8988T (cell line): ENCODE measurements around the gene BRD3.
"Not testable (repeated sequence)": the region's sequence is repeated elsewhere in the genome, so short reads cannot be mapped to it uniquely, and the experiment has no call there.

Experiments
- DNase-seq: peaks from one replicate; pipeline ENCODE4 v3.0.0; 2011

BRD3 gene

DNA sequence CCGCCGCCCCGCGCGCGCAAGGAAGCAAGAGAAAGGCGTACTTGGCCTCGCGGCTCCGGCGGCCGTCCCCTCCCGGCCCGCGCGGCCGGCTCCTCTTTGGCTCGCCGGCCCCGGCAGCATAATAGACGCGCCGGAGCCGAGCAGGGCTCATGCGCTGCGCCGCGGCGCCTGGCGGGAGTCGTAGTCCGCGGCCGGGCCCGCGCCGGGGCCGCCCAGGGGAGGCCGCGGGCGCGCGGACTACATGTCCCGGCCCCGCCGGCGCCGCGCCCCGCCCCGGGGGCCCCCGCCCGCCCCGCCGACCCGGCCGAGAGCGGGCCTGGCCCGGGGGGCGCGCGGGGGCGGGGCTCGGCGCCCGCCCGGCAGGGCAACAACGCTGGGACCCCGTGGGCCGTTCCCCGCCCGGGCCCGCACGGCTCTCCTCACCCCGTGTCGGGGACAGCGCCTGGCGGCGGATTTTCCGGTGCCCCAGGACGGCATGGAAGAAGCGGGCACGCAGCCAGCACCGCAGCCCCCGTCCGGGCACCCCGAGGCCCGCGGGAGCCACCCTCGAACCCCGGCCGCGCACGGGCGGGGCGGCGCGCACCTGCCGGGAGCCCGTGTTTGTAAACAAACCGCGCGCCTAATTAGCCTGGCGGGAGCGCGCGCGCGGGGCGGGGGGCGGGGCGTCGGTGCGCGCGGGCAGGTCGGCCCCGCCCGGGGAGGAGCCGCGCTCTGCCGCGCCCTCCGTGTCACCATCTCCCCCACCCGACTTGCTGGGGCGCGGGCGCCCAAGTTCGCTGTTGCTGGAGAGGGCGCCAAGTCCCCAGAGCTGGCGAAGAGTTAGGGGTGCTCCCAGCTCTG lies at the start of gene BRD3:
Gene BRD3 (minus strand): TSS at position 123 of the 840 bp plus-strand sequence. CDS start 14,549 bp downstream, outside the sequence.
- DNase-seq, result peak; percentile 99

DNA sequence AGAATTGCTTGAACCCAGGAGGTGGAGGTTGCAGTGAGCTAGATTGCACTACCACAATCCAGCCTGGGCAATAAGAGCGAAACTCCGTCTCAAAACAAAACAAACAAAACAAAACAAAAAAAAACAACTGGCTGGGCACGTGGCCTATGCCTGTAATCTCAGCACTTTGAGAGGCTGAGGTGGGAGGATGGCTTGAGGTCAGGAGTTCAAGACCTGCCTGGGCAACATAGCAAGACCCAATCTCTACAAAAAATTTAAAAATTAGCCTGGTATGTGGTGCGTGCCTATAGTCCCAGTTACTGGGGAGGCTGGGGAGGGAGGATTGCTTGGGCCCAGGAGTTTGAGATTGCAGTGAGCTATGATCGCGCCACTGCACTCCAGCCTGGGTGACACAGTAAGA lies 44.7 kb upstream of the BRD3 start:
- no peak for DNase-seq

DNA sequence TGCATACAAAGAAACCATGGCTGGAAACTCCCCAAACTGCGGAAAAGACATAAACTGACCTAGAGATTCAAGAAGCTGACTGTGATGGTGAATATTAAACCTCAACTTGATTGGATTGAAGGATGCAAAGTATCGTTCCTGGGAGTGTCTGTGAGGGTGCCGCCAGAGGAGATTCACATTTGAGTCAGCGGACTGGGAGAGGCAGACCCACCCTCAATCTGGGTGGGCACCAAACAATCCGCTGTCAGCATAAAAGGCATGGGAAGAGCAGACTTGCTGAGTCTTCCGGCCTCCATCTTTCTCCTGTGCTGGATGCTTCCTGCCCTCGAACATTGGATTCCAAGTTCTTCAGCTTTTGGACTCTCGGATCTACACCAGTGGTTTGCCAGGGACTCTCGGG lies 43.2 kb upstream of the BRD3 start:
- DNase-seq, result no peak

DNA sequence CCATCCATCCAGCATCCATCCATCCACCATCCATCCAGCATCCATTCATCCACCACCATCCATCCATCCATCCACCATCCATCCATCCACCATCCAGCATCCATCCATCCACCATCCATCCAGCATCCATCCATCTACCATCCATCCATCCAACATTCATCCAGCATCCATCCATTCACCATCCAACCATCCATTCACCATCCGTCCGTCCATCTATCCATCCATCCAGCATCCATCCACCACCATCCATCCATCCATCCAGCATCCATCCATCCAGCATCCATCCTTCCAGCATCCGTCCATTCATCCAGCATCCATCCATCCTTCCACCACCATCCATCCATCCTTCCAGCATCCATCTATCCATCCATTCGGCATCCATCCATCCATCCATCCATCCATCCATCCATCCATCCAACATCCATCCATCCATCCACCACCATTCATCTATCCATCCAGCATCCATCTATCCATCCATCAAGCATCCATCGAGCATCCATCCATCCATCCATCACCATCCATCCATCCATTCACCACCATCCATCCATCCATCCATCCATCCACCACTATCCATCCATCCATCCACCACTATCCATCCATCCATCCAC lies 35.7 kb upstream of the BRD3 start:
- DNase-seq, result no peak

DNA sequence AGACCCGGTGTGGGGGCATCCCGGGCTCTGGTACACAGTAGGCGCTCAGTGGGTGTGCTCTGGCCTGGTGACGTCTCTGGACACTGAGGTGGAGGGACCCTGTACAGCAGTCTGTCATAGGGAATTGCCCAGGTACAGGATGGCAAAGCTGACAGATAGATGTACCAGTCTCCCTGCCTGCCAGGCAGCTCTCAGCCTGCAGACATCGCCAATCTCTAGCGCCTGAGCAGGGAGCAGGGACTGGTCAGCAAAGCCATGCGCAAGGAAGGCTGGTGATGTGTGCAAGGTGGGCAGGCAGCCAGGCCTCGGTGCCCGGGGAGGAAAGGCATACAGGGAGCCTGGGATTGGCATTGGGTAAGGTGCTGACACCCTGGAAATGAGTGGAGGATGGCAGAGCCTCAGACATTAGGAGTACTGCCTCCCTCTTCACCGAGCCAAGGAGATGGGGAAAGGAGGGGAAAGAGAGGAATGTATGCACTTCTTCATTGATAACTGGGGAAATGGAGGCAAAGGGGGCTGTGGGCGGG lies 33.9 kb upstream of the BRD3 start:
- no peak for DNase-seq

DNA sequence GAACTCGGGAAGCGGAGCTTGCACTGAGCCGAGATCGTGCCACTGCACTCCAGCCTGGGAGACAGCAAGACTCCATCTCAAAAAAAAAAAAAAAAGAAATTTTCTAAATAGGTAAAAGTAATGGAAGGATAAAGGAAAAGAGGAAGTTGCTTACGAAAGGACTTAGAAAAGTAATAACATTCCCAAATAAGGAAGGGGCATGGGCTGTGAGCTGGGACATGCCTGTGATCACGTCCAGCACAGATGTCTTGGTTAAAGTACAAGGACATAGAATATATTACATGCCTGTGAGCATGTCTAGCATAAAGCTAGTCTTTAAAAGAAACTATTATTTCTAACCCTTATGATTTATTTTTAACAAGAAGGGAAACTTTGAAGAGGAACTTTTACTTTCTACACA lies 33.3 kb upstream of the BRD3 start:
- not testable (repeated sequence) for DNase-seq

DNA sequence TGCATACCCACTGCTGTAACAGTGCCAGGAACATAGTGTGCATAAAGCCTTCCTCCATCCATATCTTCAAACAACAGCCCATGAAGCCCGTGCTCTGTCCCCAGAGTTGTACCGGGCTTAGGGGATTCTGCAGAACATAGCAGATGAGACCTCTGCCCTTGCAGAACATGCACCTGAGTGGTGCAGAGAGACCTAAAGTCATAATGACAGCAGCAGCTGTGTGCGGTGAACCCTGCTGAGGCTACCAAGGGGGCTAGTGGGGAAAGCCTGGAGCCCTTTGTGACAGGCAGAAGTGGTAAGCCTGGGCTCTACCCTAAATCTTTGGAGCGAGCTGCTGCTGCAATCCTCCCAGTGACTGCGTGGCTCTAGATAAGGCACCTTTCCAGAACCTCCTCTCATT lies 32.2 kb upstream of the BRD3 start:
- no peak for DNase-seq

DNA sequence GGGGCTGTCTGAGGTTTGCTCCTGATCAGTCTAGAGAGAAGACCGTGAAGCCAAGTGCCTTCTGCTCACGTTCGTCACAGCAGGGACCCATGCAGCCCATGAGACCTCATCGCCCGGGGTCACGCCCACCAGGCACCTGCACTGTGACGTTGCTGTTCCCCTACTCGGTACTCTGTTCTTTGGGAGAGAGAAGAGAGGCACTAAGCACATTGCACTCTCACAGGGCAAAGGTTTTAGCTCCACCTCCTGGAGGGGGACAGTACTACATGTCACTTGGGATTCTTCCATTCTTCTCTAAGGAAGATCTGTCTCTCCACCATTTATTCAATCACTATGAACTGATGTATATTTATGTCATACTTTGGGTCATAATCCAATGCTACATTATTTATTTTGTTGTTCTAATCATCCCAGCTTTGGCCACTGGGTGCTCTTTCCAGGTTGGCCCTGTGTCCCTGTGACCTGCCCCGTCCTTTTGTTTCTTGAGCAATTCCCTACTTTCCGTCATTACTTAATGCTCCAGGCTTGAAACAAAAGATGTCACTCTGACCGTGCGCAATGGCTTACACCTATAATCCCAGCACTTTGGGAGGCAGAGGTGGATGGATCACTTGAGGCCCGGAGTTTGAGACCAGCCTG lies 31.4 kb upstream of the BRD3 start:
- peak; percentile 72 for DNase-seq

DNA sequence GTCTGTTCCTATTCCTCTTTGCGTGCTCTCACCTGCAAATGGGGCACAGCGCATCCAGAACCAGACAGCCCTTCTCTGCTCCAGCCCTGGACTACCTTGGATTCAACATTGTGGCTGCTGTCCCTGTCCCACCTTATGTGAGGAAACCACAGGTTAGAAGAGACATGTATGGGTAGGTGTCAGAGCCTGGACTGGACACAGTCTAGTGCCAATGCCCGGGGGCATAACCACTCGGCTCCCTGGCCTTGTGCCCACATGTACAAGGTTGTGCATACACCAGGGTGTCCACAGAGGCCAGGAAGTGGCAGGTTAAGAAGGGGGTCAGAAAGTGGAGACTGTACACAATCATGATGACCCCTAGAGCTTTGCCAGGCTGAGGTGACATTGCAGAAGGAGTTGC lies 22.1 kb upstream of the BRD3 start:
- DNase-seq, result no peak

DNA sequence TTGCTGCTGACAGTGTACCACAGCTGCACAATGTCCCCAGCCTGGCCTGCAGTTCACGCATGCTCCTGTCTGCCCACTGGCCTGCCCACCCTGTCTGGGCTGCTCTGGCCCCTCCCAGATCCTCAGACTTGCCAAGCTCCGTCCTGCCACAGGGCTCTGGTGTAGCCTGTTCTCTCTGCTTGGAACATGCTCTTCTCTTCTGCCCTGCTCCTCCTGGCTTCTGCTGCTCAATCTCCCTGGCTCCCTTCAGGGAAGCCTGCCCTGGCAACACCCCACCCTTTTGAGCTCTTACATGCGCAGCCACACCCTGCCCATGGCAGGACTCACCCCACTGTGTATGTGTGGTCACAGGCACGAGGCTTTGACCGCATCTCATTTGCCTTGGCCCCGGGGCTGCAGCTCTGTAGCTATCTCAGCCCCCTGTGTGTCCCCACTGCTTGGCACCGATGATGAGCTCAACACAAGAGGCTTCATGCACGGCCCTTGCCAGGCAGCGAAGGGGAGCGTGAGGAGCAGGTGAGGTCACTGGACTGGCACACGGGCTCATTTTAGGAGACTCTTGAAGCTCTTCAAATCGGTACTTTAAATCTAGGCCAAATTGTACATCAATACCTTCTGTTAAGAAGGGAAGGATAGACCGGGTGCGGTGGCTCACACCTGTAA lies 20.4 kb upstream of the BRD3 start:
- DNase-seq, result no peak

DNA sequence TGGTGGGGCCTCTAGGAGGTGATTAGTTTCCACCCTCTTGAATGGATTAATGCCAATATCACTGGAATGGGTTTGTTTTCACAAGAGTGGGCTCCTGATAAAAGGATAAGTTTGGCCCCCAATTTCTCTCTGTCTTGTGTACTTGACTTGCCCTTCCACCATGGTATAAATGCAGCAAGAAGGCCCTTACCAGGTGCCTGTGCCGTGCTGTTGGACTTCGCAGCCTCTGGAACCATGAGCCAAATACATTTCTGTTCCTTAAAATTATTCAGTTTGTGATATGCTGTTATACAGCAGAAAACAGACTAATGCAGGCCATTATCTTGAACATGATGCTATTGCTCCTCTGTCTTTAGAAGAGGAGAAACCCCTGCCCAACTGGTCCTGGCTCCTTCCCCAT lies 17.8 kb upstream of the BRD3 start:
- DNase-seq, result no peak

DNA sequence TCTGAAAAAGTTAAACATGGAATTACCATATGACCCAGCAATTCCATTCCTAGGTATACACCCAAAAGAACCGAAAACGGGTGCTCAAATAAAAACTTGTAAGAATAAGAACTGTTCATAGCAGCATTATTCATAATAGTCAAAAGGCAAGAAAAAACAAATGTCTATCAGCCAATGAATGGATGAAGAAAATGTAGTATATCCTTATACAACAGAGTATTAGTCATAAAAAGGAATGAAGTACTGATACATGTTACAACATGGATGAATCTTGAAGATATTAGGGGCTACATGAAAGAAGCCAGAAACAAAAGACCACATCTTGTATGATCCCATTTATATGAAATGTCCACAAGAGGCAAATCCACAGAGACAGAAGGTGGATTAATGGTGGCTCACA lies 15.6 kb upstream of the BRD3 start:
- no peak for DNase-seq

DNA sequence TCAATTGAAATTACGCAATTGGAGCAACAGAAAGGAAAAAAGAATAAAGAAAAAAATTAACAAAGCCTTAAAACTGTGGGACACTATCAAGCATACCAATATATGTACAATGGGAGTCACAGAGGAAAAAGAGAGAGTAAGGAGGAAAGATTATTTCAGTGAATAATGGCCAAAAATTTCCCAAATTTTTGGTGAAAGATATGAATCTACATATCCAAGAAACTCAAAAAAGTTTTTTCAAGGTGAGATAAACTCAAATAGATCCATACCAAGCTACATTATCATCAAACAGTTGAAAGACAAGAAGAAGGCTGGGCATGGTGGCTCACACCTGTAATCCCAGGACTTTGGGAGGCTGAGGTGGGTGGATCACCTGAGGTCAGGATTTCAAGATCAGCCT lies 8.8 kb upstream of the BRD3 start:
- DNase-seq, result no peak

DNA sequence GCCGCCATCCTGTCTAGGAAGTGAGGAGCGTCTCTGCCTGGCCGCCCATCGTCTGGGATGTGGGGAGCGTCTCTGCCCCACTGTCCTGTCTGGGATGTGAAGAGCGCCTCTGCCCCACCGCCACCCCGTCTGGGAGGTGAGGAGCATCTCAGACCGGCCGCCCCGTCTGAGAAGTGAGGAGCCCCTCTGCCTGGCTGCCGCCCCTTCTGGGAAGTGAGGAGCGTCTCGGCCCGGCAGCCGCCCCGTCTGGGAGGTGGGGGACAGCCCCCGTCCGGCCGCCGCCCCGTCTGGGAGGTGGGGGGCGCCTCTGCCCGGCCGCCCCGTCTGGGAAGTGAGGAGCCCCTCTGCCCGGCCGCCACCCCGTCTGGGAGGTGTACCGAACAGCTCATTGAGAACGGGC lies 7.9 kb upstream of the BRD3 start:
- not testable (repeated sequence) for DNase-seq

DNA sequence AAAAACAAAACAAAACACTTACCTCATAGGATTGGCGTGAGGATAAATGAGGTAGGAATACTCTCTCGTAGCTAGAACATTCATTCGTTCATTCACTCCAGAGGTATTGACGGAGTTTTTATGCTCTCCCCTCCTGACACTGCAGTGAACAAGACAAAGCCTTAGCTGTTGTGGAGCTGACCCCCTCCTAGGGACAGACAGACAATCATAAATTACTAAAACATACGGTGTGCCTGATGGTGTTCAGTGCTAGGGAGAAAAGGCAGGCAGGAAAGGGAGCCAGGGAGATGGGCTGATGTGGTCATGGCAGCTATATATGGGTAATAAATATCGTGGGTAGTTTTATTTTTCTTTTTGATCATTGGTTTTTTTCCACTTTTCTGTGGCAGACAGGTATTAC lies 5.7 kb upstream of the BRD3 start:
- no peak for DNase-seq

DNA sequence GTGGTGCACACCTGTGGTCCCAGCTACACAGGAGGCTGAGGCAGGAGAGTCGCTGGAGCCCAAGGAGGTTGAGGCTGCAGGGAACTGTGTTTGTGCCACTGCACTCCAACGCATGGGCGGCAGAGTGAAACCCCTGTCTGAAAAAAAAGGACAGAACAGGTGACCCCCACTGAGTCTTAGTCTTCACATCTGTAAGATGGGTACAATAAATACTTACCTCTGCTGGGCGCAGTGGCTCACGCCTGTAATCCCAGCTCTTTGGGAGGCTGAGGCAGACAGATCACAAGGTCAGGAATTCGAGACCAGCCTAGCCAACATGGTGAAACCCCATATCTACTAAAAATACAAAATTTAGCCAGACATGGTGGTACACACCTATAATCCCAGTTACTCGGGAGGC lies 4.9 kb upstream of the BRD3 start:
- not testable (repeated sequence) for DNase-seq

DNA sequence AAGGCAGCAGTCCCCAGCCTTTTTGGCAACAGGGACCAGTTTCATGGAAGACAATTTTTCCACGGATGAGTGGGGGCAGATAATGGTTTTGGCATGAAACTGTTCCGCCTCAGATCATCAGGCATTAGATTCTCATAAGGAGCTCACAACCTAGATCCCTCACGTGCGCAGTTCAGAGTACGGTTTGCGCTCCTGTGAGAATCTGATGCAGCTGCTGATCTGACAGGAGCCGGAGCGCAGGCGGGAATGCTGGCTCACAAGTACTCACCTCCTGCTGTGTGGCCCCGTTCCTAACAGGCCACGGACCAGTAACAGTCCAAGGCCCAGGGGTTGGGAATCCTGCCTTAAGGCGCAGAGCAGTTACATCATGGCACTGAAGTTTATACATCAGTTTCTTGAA lies 3.3 kb upstream of the BRD3 start:
- no peak for DNase-seq

DNA sequence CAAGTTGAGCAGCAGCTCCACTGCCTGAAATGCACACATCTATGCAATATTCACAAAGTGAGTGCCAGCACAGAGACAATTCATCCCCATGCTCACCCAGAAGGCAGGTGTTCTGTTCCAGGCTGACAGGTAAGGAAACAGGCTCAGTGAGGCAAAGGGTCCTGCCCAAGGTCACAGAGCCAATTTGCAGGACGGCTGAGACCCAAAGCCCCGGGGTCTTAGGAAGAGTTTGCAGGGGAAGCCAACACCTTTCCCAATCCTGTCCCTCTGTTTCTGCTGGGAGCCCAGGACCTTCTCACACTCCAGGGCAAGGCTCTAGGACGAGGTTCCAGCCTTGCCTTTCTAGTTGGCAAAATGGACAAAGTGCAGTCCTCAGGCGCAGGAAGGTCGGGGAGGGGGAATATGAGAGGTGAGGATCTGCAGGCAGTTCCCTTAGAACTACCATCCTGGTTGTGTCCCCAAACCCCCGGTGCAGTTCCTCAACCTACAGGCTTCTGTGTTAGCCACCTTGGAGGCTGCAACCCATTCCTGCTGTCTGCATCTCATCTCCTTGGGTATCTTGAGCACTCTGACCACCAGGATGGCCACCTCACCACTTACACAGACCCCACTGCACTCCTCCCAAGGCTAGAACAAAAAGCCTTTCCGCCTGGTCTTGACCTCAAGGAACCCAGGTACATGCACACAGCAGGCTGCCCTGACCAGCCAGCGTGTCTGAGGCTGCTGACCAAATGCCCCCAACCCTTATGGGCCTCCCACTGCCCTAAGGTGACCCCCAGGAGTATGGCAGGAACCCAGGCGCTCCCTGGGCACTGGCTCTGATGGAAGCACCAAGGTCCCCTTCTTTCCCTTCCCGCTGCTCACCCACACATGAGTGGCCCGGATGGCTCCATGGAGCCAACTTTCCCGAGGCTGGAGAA lies 1.9 kb upstream of the BRD3 start:
- DNase-seq, result no peak

DNA sequence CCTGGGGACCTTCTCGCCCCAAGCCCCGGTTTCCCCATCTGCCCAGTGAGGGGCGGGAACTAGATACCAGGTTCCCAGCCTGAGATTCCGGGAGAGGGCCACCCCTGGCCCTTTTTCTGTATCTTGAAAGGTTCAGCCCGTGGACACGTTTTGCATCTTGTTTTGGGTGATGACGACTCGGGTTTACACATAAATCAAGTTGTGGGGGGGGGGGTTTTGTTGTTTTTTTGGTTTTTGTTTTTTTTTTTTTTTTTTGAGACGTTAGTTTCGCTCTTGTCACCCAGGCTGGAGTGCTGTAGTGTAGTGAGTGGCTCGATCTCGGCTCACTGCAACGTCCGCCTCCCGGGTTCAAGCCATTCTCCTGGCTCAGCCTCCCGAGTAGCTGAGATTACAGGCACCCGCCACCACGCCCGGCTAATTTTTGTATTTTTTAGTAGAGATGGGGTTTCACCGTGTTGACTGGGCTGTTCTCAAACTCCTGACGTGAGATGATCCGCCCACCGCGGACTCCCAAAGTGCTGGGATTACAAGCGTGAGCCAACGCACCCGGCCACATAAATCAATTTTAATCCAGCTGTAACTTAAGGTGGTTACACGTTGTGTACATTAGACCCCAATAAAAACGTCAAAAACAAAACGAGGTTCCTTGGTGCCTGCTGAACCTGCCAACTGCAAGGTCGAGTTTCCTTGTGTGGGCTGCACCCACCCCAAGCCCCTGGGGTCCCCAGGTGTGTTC lies 1.1 kb upstream of the BRD3 start:
- no peak for DNase-seq

DNA sequence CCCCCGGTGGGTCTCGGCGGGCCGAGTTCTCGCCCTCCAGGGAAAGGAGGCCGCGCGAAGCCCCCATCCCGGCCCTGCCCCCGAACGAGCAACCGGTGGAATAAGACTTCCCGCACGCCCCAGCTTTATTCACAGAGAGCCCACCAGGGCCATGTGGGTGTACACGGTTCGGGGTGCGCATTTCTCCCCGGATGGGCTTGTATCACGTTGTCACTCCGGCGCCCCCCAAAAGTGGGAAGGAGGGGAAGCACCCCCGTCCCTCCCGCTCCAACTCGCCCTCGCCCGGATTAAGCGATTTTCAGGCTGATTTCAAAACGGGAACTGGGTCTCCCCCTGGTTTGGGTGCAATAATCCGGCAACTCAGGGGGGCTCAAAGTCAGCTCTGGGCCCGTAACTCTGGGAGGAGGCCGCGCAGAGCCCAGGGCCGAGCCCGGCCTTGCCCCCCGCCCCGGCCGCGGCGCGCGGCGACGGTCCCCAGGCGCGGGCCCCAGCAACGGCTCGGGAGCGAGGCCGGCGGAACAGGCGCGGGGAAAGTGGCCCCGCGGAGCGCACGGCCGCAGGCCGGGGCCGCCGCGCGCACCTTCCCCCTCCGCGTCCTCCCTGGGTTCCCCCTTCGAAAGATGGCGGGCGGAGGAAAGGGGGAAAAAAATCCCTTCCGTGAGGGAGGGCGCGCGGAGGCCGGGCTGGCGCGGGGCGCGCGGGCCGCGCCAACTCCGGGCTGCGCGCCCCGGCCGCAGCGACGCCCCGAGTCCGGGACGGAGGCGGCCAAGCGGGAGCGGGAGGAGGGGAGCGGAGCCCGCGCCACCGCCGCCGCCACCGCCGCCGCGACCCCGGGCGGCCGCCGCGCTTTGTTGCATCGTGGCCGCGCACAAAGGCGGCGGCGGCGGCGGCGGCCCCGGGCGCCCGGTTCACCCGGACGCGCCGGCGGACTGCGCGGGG lies 644 bp downstream of the BRD3 start:
- peak; percentile 66 for DNase-seq
